Testis (tissue), 3 donors: ENCODE measurements around the gene INPP5A. TPM values are rescaled to one million over a fixed set of nuclear protein-coding genes. Genes with fewer than 3 reads are reported as not detected.

Experiments used
- DNase-seq: peaks from one replicate; pipeline ENCODE4 v3.0.0-alpha.2; 2019
- H3K27ac ChIP-seq, 2 donors: fragments of 200-600 bp; sonication (generic); one replicate each; pipeline ENCODE4 v1.5.1; 2019
- H3K27me3 ChIP-seq: fragments of 200-600 bp; sonication (generic); one replicate; pipeline ENCODE4 v1.5.1; 2019
- H3K36me3 ChIP-seq: fragments of 200-600 bp; sonication (generic); one replicate; pipeline ENCODE4 v1.5.1; 2017; ENCODE audit warnings: low read depth; ENCODE audit errors: missing control alignments
- H3K4me1 ChIP-seq: fragments of 200-600 bp; sonication (generic); one replicate; pipeline ENCODE4 v1.5.1; 2019
- H3K4me3 ChIP-seq, 2 donors: fragments of 200-600 bp; sonication (generic); one replicate each; pipeline ENCODE4 v1.5.1; 2017 to 2019
- H3K9me3 ChIP-seq: fragments of 200-600 bp; sonication (generic); one replicate; pipeline ENCODE4 v1.5.1; 2017
- POLR2A ChIP-seq: fragments of 450-650 bp; IDR thresholded peaks from one replicate; pipeline ENCODE4 v1.6.1; 2017; ENCODE audit warnings: antibody characterized with exemption, mild to moderate bottlenecking, moderate library complexity
- WGBS, 2 donors: methylation state at CpG; one replicate each; pipeline ENCODE4 v1.1.5; 2018; 5-methylcytosine and 5-hydroxymethylcytosine counted together
- intact Hi-C: fragments of 100-400 bp; cut with DNase I; formaldehyde crosslinking; loops from one replicate; pipeline ENCODE4 v1.15.1; 2023; ENCODE audit warnings: low total_unique reads
- polyA plus RNA-seq: library from polyadenylated mRNA; stranded (reverse); fragments of 350-450 nt; fragmentation: Illumina TruSeq; extraction: RNeasy Lipid Tissue Mini Kit (QIAGEN cat#74804); gene quantifications from one replicate; pipeline ENCODE4 v1.2.3, GENCODE V29; 2014; ENCODE audit warnings: low read depth, low replicate concordance; ENCODE audit not compliant: insufficient read depth
- total RNA-seq, 2 donors: library from RNA; depleted of rRNA; stranded (reverse); fragments of >200 nt; gene quantifications; one replicate each; pipeline ENCODE4 v1.2.3, GENCODE V29; 2016
- TF ChIP-seq, protein P1 (sequence below), 3 experiments: fragments of 450-650 bp in 2 of 3; fragments of 200-600 bp in 1 of 3; sonication (generic) in 1 of 3; IDR thresholded peaks; one replicate each; pipeline ENCODE4 v1.5.1; 2016 to 2019; ENCODE audit warnings: antibody characterized with exemption in 3 of 3, mild to moderate bottlenecking in 2 of 3, moderate library complexity in 1 of 3

The INPP5A gene
- total and polyA plus RNA-seq, 3 donors from 2014 or later, result 54.1 to 103 (median 73.0) TPM

DNA sequence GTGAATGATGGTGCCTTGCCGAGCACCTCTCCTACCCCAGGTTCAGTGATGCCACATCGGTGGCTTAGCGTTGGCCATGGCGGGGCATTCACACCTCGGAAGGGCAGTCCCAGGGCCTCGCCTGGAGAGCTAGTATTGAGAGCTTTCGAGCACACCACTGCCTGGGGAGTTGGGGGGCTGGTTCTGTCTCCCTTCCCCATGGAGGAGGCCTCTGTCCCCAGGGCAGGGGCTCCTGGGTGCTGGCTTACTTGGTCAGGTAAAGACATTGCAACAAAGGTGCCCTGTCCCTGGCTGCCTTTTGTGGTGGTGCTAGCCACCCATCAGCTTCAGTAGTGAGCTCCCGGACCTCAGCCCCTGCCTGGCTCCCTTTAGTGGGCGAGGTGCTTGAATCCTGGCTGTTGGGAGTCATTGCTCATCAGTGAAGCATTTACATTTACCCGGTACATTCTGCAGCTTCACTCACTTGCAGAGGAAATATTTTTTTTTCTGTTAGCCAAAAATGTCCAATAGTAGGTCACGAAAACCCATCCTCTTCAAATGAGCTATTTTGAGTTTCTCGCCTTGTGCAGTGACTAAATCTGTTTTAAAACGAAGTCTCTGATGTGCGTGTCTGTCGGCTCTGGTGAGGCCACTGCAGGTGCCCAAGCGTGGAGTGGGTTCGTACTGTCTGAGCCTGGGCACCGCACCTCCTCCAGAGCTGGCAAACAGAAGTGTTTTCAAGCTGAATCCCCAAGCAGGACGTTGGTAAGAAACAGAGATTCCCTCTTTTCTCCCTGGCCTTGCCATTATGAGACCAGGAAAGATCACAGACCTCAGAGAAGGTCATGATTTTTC is 95.5 kb downstream of the INPP5A start:
- Histone ChIP-seq H3K36me3 (no peaks in the 10 kb centered on the region), H3K9me3 (no peaks in the 10 kb centered on the region), H3K27ac (peak overlapping the region; percentile 85 to 92), H3K4me3 (no peak overlapping the region), H3K27me3 (no peaks in the 10 kb centered on the region), H3K4me1 (peaks cover 51% of the 10 kb centered on the region)
- intact Hi-C loops, result loop anchor here (5.0 to 10.0 kb wide), 2 partner anchors 116 to 248 kb away; no protein-coding TSS in a partner anchor
- TF ChIP-seq, protein P1, sequence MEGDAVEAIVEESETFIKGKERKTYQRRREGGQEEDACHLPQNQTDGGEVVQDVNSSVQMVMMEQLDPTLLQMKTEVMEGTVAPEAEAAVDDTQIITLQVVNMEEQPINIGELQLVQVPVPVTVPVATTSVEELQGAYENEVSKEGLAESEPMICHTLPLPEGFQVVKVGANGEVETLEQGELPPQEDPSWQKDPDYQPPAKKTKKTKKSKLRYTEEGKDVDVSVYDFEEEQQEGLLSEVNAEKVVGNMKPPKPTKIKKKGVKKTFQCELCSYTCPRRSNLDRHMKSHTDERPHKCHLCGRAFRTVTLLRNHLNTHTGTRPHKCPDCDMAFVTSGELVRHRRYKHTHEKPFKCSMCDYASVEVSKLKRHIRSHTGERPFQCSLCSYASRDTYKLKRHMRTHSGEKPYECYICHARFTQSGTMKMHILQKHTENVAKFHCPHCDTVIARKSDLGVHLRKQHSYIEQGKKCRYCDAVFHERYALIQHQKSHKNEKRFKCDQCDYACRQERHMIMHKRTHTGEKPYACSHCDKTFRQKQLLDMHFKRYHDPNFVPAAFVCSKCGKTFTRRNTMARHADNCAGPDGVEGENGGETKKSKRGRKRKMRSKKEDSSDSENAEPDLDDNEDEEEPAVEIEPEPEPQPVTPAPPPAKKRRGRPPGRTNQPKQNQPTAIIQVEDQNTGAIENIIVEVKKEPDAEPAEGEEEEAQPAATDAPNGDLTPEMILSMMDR (IDR thresholded peaks at IDR 0.05), result no peak
- no peak for TF ChIP-seq POLR2A
- WGBS, 2 donors, result 69 to 70% methylated on average over 19 of the region's 19 CpGs
- no peak for DNase-seq

DNA sequence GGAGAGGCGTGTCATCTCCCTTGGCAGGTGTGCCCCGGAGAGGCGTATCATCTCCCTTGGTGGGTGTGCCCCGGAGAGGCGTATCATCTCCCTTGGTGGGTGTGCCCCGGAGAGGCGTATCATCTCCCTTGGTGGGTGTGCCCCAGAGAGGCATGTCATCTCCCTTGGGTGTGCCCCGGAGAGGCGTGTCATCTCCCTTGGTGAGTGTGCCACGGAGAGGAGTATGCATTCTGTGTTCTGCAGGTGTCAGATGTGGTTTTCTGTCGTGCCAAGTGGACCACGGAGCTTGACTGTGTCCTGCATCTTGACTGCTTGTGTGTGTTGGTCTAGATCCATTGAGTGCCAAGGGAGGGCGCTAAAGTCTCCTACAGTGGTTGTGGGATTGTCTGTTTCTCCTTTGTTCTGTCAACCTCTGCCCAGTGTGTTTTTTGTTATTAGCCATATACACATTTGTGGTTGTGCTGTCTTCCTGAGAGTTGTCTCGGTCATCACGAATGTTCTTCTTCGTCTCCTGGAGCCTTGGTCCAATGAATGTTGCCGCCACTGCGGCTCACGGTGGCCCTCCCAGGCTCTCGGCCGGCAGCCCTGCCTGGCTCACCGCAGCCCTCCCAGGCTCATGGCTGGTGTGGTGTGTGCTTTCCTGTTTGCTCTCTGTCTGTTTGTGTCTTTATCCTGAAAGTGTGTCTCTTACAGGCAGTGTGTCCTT is 96.8 kb downstream of the INPP5A start:
- H3K36me3 ChIP-seq, result no peaks in the 10 kb centered on the region
- H3K27ac ChIP-seq, result peak overlapping the region in 1 of 2 donors; percentile 92
- no peak for DNase-seq
- peaks cover 40% of the 10 kb centered on the region for H3K4me1 ChIP-seq
- 91 to 93% methylated on average over 22 of the region's 22 CpGs for WGBS, 2 donors
- no peak overlapping the region for H3K4me3 ChIP-seq
- H3K27me3 ChIP-seq, result no peaks in the 10 kb centered on the region
- no peak for TF ChIP-seq POLR2A
- TF ChIP-seq, protein P1 (IDR thresholded peaks at IDR 0.05), result no peak
- H3K9me3 ChIP-seq, result no peaks in the 10 kb centered on the region
- intact Hi-C loops, result loop anchor here (5.0 to 10.0 kb wide), 2 partner anchors 117 to 250 kb away; no protein-coding TSS in a partner anchor

DNA sequence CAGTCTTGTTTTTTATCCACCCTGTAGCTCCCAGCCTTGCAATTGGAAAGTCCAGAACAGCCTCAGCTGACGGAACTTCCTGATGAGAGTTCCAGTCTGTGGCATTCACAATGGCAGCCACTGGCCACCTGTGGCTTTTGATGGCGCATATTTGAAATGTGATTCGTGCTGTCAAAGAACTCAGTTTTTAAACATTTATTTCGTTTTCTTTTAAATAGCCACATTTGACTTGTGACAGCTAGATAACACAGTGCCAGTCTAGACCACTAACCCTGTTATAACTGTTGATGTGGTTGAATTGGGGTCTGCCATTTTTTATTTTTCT is 97.3 kb downstream of the INPP5A start:
- intact Hi-C loops, result loop anchor here (5.0 to 10.0 kb wide), 2 partner anchors 118 to 250 kb away; no protein-coding TSS in a partner anchor
- 92 to 94% methylated on average over 4 of the region's 4 CpGs for WGBS, 2 donors
- Histone ChIP-seq H3K4me1 (peaks cover 39% of the 10 kb centered on the region), H3K9me3 (no peaks in the 10 kb centered on the region), H3K27me3 (no peaks in the 10 kb centered on the region), H3K36me3 (no peaks in the 10 kb centered on the region), H3K4me3 (no peak overlapping the region), H3K27ac (peak overlapping the region in 1 of 2 donors; percentile 19)
- no peak for TF ChIP-seq POLR2A
- TF ChIP-seq, protein P1 (IDR thresholded peaks at IDR 0.05), result no peak
- no peak for DNase-seq

DNA sequence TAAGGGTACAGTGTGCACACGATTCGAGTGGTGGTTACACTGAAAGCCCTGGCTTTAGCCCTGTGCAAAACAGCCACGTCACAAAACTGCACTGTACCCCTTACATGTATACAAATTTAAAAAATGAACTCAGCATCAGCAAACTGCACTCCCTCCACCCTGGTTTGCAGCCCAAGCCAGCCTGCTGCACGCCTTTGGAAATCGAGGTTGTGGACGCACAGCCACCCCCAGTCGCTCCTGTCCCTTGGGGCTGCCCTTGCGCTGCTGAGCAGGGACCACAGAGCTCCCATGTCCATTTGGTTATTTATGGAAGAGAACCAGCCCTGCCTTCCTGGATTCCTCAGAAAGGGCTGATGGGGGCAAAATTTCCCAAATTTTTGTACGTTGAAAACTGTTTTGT is 98.8 kb downstream of the INPP5A start:
- H3K4me3 ChIP-seq, result no peak overlapping the region
- peaks cover 28% of the 10 kb centered on the region for H3K4me1 ChIP-seq
- no peak overlapping the region for H3K27ac ChIP-seq
- no peaks in the 10 kb centered on the region for H3K9me3 ChIP-seq
- 89% methylated on average over 9 of the region's 9 CpGs for WGBS, 2 donors
- H3K36me3 ChIP-seq, result no peaks in the 10 kb centered on the region
- DNase-seq, result no peak
- intact Hi-C loops, result loop anchor here (10.0 kb wide), 1 partner anchor 252 kb away; no protein-coding TSS in a partner anchor
- TF ChIP-seq POLR2A, result no peak
- TF ChIP-seq, protein P1 (IDR thresholded peaks at IDR 0.05), result no peak
- no peaks in the 10 kb centered on the region for H3K27me3 ChIP-seq
